ENCODE data around the gene PRSS57. TPM values are rescaled to one million over a fixed set of nuclear protein-coding genes. Genes with fewer than 3 reads are reported as not detected.

Gene PRSS57
- total and polyA plus RNA-seq, 2 of the 13 experiments (the other 11 are each of a cell fraction or from before 2014, with no cell fraction given), result 0.12 TPM; not detected in 1

DNA sequence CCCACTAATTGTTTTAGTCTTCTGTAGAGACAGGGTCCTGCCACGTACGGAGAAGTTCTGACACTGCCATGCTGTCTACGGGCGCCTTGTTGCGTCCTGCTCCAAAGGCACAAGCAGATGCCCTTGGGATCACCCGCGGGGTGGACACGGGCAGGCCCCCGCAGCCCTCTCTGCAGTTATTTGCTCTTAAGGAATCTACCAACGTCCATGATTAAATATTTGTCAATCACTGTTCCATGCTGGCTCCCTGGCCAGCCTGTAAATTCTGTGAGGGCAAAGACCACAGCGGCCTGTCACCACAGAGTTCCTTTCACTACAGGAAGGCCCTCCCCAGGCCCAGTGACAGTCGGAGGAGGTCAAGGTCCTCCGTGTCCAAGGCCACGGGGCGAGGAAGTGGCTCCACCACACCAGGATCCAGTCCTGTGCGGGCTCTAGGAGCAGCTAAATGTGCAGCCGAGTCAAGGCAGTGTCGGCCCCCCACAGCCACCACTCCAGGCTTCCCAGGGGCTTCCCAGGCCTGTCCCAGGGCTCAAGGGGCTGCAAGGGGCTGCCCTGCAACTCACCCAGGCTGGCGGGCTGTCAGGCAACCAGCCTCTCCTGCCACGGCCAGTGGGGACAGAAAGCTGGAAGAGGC is 34.3 kb downstream of the PRSS57 start (continued):
- no peak for TF ChIP-seq ZNF318 (CRISPR knock-in tag; IDR thresholded peaks at IDR 0.05)
- peak; percentile 70 for TF ChIP-seq KMT2A (CRISPR knock-in tag; IDR thresholded peaks at IDR 0.05)
- no peak for TF ChIP-seq ZNF720 (CRISPR knock-in tag; IDR thresholded peaks at IDR 0.05)
- peak; percentile 79 for TF ChIP-seq GATAD1 (CRISPR knock-in tag; IDR thresholded peaks at IDR 0.05)
- peak; percentile 97 for TF ChIP-seq HDAC2 (CRISPR knock-in tag; IDR thresholded peaks at IDR 0.05)
- no peak for TF ChIP-seq ZNF24 (IDR thresholded peaks at IDR 0.05)
- 0 out of 2 replicates have a peak, but pooled peaks have one; percentile 10 for TF ChIP-seq ZNF646 (CRISPR knock-in tag; IDR thresholded peaks at IDR 0.05)
- peak; percentile 82 for TF ChIP-seq SP5 (CRISPR knock-in tag; IDR thresholded peaks at IDR 0.05; ENCODE audit: borderline replicate concordance, low read depth)
- peak; percentile 80 for TF ChIP-seq KDM5B (CRISPR knock-in tag; IDR thresholded peaks at IDR 0.05; ENCODE audit: borderline replicate concordance)
- TF ChIP-seq ZSCAN29 (CRISPR knock-in tag; conservative IDR thresholded peaks at IDR 0.05), result 0 out of 2 replicates have a peak, but pooled peaks have one; percentile 75

Data from HepG2 (cell line).